NOMO-1 treated with dmso at 0.1 percent for 144 hours (cell line): ENCODE measurements around the gene GUCA1A.
"Not testable (repeated sequence)": the region's sequence is repeated elsewhere in the genome, so short reads cannot be mapped to it uniquely, and the experiment has no call there.

Experiments used
- DNase-seq: peaks from one replicate; lab custom pipeline; 2025; ENCODE audit not compliant: unreplicated experiment; lab: John Stamatoyannopoulos, UW

Gene GUCA1A

GRCh38 chr6:42171813-42172581, 1.2 kb upstream of the GUCA1A start:
- DNase-seq: no peak

GRCh38 chr6:42175860-42176259, 2.7 kb downstream of the GUCA1A start:
- DNase-seq: no peak

- no peak for DNase-seq
Measured at GRCh38 chr6:42176981-42177380, 3.8 kb downstream of the GUCA1A start.

- no peak for DNase-seq
Measured at GRCh38 chr6:42177514-42178364, 4.6 kb downstream of the GUCA1A start.

GRCh38 chr6:42179261-42179944, 6.2 kb downstream of the GUCA1A start:
- no peak for DNase-seq

GRCh38 chr6:42179945-42180313, 6.8 kb downstream of the GUCA1A start:
- no peak for DNase-seq

GRCh38 chr6:42182101-42182500, 8.9 kb downstream of the GUCA1A start:
- no peak for DNase-seq

GRCh38 chr6:42184475-42184874, 11.3 kb downstream of the GUCA1A start:
- no peak for DNase-seq

- no peak for DNase-seq
Measured at GRCh38 chr6:42185597-42185996, 12.4 kb downstream of the GUCA1A start.

- no peak for DNase-seq
Measured at GRCh38 chr6:42188406-42188805, 15.2 kb downstream of the GUCA1A start.

GRCh38 chr6:42190554-42191183, 17.5 kb downstream of the GUCA1A start:
- DNase-seq: no peak

GRCh38 chr6:42192385-42192784, 19.2 kb downstream of the GUCA1A start:
- DNase-seq: not testable (repeated sequence)

- no peak for DNase-seq
Measured at GRCh38 chr6:42193491-42193894, 20.3 kb downstream of the GUCA1A start.

GRCh38 chr6:42194056-42194455, 20.9 kb downstream of the GUCA1A start:
- no peak for DNase-seq

GRCh38 chr6:42195415-42195814, 22.3 kb downstream of the GUCA1A start:
- DNase-seq: no peak

GRCh38 chr6:42197555-42198362, 24.6 kb downstream of the GUCA1A start:
- DNase-seq: no peak

- DNase-seq: no peak
Measured at GRCh38 chr6:42199106-42199981, 26.2 kb downstream of the GUCA1A start.

GRCh38 chr6:42200035-42200434, 26.9 kb downstream of the GUCA1A start:
- no peak for DNase-seq

GRCh38 chr6:42201382-42201781, 28.2 kb downstream of the GUCA1A start:
- no peak for DNase-seq
